IMR-90 (cell line): ENCODE data around the gene KRTAP12-4. TPM values are rescaled to one million over a fixed set of nuclear protein-coding genes. Genes with fewer than 3 reads are reported as not detected.

Experiments used
- ATAC-seq: fragments of 200-7000 bp; cut with Tn5 transposase; 2 replicates; pipeline ENCODE4 v1.9.1; 2020; ENCODE audit warnings: low read depth, mild to moderate bottlenecking, moderate library complexity
- BruUV-seq: library from RNA; stranded (reverse); fragments of 400-500 nt; replicated peaks from 2 replicates; lab custom pipeline; 2021; lab: Mats Ljungman, UMichigan
- CTCF ChIA-PET: fragments of 300-600 bp; formaldehyde crosslinking; extraction: SDS; loops from one replicate; lab custom pipeline; 2021; ENCODE audit warnings: antibody characterized with exemption; lab: Yijun Ruan, JAX
- POLR2A ChIA-PET: fragments of 300-600 bp; sonication (Branson Sonifier 250); formaldehyde crosslinking; loops from one replicate; lab custom pipeline; 2022; ENCODE audit warnings: antibody characterized with exemption; ENCODE audit not compliant: unreplicated experiment; lab: Charles Lee
- DNase-seq: peaks from one replicate; pipeline ENCODE4 v3.0.0; 2013
- H2AFZ ChIP-seq: replicated peaks from 2 replicates; pipeline ENCODE3; 2013; ENCODE audit warnings: low read length, mild to moderate bottlenecking; ENCODE audit not compliant: poor library complexity
- H2AK5ac ChIP-seq: 2 replicates; pipeline ENCODE4 v1.6.1; 2013; ENCODE audit warnings: low read depth, low read length, inconsistent platforms
- H2AK9ac ChIP-seq: replicated peaks from 2 replicates; pipeline ENCODE3; 2013; ENCODE audit warnings: mild to moderate bottlenecking, low read depth, low read length, moderate library complexity; ENCODE audit not compliant: poor library complexity
- H2BK120ac ChIP-seq: 2 replicates; pipeline ENCODE4 v1.6.1; 2013; ENCODE audit warnings: low read depth, low read length, inconsistent platforms
- H2BK15ac ChIP-seq: 3 replicates; pipeline ENCODE4 v1.6.1; 2013; ENCODE audit warnings: low read depth, low read length, inconsistent platforms
- H2BK20ac ChIP-seq: 2 replicates; pipeline ENCODE4 v1.6.1; 2013; ENCODE audit warnings: low read depth, mild to moderate bottlenecking, inconsistent platforms, low read length, moderate library complexity
- H2BK5ac ChIP-seq: 2 replicates; pipeline ENCODE4 v1.6.1; 2013; ENCODE audit warnings: mild to moderate bottlenecking, low read depth, low read length, inconsistent platforms; ENCODE audit not compliant: poor library complexity, severe bottlenecking
- H3K14ac ChIP-seq: replicated peaks from 2 replicates; pipeline ENCODE4 v1.6.1; 2013; ENCODE audit warnings: low read depth, low read length, inconsistent platforms
- H3K18ac ChIP-seq: 2 replicates; pipeline ENCODE4 v1.6.1; 2013; ENCODE audit warnings: low read depth, low read length, control low read depth
- H3K23ac ChIP-seq: 2 replicates; pipeline ENCODE4 v1.6.1; 2013; ENCODE audit warnings: low read depth, low read length, inconsistent platforms
- H3K27ac ChIP-seq: 2 replicates; pipeline ENCODE4 v1.5.1; 2013; ENCODE audit warnings: mild to moderate bottlenecking, control low read depth, low read length; ENCODE audit not compliant: insufficient read depth
- H3K27me3 ChIP-seq: 2 replicates; pipeline ENCODE4 v1.6.1; 2013; ENCODE audit warnings: low read length; ENCODE audit not compliant: control insufficient read depth, insufficient read depth
- H3K36me3 ChIP-seq: 2 replicates; pipeline ENCODE4 v1.6.1; 2013; ENCODE audit warnings: low read length, mixed read lengths; ENCODE audit not compliant: control insufficient read depth, insufficient read depth
- H3K4ac ChIP-seq: 2 replicates; pipeline ENCODE4 v1.6.1; 2013; ENCODE audit warnings: low read depth, low read length, inconsistent platforms
- H3K4me1 ChIP-seq: 2 replicates; pipeline ENCODE4 v1.6.1; 2013; ENCODE audit warnings: low read length, mixed read lengths; ENCODE audit not compliant: control insufficient read depth, insufficient read depth
- H3K4me2 ChIP-seq: 2 replicates; pipeline ENCODE4 v1.6.1; 2013; ENCODE audit warnings: low read depth, mild to moderate bottlenecking, control low read depth, low read length, moderate library complexity
- H3K4me3 ChIP-seq: 2 replicates; pipeline ENCODE4 v1.5.1; 2013; ENCODE audit warnings: low read depth, mild to moderate bottlenecking, control low read depth, low read length, moderate library complexity; ENCODE audit not compliant: insufficient read depth
- H3K56ac ChIP-seq: 2 replicates; pipeline ENCODE4 v1.6.1; 2013; ENCODE audit warnings: low read length, inconsistent platforms; ENCODE audit not compliant: insufficient read depth; ENCODE audit errors: extremely low read depth
- H3K79me1 ChIP-seq, 2 experiments: 2 replicates each; pipeline ENCODE4 v1.6.1; 2013; ENCODE audit warnings: low read length in 2 of 2, inconsistent platforms in 1 of 2, low read depth in 1 of 2
- H3K9ac ChIP-seq: 2 replicates; pipeline ENCODE4 v1.6.1; 2013; ENCODE audit warnings: low read depth, low read length, control low read depth
- H3K9me1 ChIP-seq: 2 replicates; pipeline ENCODE4 v1.6.1; 2013; ENCODE audit warnings: low read length, inconsistent platforms; ENCODE audit not compliant: insufficient read depth
- H3K9me3 ChIP-seq: 2 replicates; pipeline ENCODE4 v1.6.1; 2013; ENCODE audit warnings: low read length; ENCODE audit not compliant: control insufficient read depth, insufficient read depth
- H4K20me1 ChIP-seq: 2 replicates; pipeline ENCODE4 v1.6.1; 2013; ENCODE audit warnings: low read length, inconsistent platforms; ENCODE audit not compliant: insufficient read depth
- H4K5ac ChIP-seq: 2 replicates; pipeline ENCODE4 v1.6.1; 2013; ENCODE audit warnings: mild to moderate bottlenecking, low read depth, low read length, control low read depth
- H4K8ac ChIP-seq, 2 experiments: 2 replicates each; pipeline ENCODE4 v1.6.1; 2013; ENCODE audit warnings: low read depth in 2 of 2, low read length in 2 of 2, control low read depth in 1 of 2, inconsistent platforms in 1 of 2
- H4K91ac ChIP-seq: 2 replicates; pipeline ENCODE4 v1.6.1; 2013; ENCODE audit warnings: low read depth, low read length, inconsistent platforms; ENCODE audit not compliant: insufficient read depth
- BHLHE40 ChIP-seq: fragments of 150-350 bp; IDR thresholded peaks from 2 replicates; pipeline ENCODE4 v1.6.1; 2016; ENCODE audit warnings: mild to moderate bottlenecking, low read depth, low read length
- CEBPB ChIP-seq: IDR thresholded peaks from 2 replicates; pipeline ENCODE4 v1.6.1; 2012; ENCODE audit warnings: low read depth, low read length, improper control_type of control experiment
- CHD1 ChIP-seq: IDR thresholded peaks from 2 replicates; pipeline ENCODE4 v1.6.1; 2012; ENCODE audit warnings: low read depth, low read length, improper control_type of control experiment
- FOS ChIP-seq: fragments of 150-350 bp; IDR thresholded peaks from 2 replicates; pipeline ENCODE4 v1.6.1; 2016; ENCODE audit warnings: low read depth, low read length
- MAFK ChIP-seq: IDR thresholded peaks from 2 replicates; pipeline ENCODE4 v1.6.1; 2012; ENCODE audit warnings: low read depth, low read length, improper control_type of control experiment
- MAZ ChIP-seq: IDR thresholded peaks from 2 replicates; pipeline ENCODE4 v1.6.1; 2012; ENCODE audit warnings: low read depth, mild to moderate bottlenecking, low read length, improper control_type of control experiment, moderate library complexity, borderline replicate concordance
- MXI1 ChIP-seq: IDR thresholded peaks from 2 replicates; pipeline ENCODE4 v1.6.1; 2012; ENCODE audit warnings: low read depth, mild to moderate bottlenecking, low read length, moderate library complexity, borderline replicate concordance
- NFE2L2 ChIP-seq: fragments of 150-350 bp; IDR thresholded peaks from 2 replicates; pipeline ENCODE4 v1.6.1; 2016; ENCODE audit warnings: low read depth, mild to moderate bottlenecking, low read length
- POLR2A ChIP-seq: IDR thresholded peaks from 2 replicates; pipeline ENCODE4 v1.6.1; 2012; ENCODE audit warnings: mild to moderate bottlenecking, low read depth, low read length
- RAD21 ChIP-seq: IDR thresholded peaks from 2 replicates; pipeline ENCODE4 v1.6.1; 2012; ENCODE audit warnings: low read length, improper control_type of control experiment
- RCOR1 ChIP-seq: IDR thresholded peaks from 2 replicates; pipeline ENCODE4 v1.6.1; 2012; ENCODE audit warnings: mild to moderate bottlenecking, low read length, improper control_type of control experiment; ENCODE audit not compliant: insufficient replicate concordance
- RFX5 ChIP-seq: IDR thresholded peaks from 2 replicates; pipeline ENCODE4 v1.8.0; 2012; ENCODE audit warnings: low read depth, mild to moderate bottlenecking, low read length, moderate library complexity
- SMC3 ChIP-seq: fragments of 150-350 bp; IDR thresholded peaks from 2 replicates; pipeline ENCODE4 v1.6.1; 2016; ENCODE audit warnings: low read depth, mild to moderate bottlenecking, antibody characterized with exemption, low read length, moderate library complexity
- WGBS, 2 experiments: methylation state at CpG; one replicate each; pipeline versions ENCODE4 v1.1.5 to v1.1.7; 2013; ENCODE audit warnings: missing lambda C conversion rate in 2 of 2; ENCODE audit not compliant: insufficient read length in 1 of 2; ENCODE audit errors: extremely low coverage in 2 of 2; 5-methylcytosine and 5-hydroxymethylcytosine counted together
- dilution Hi-C: fragments of 300-500 bp; cut with HindIII; formaldehyde crosslinking; loops from one replicate; pipeline ENCODE4 v1.14.3; 2018; ENCODE audit warnings: low sequenced_read_pairs; ENCODE audit not compliant: unreplicated experiment
- in situ Hi-C: fragments of 300-500 bp; cut with MboI; formaldehyde crosslinking; loops from 3 replicates; pipeline ENCODE4 v1.14.3; 2019; ENCODE audit warnings: low sequenced_read_pairs, inconsistent platforms, mixed read lengths
- intact Hi-C: fragments of 100-400 bp; cut with micrococcal nuclease; formaldehyde crosslinking; loops from 2 replicates; pipeline ENCODE4 v1.10.0; 2022
- polyA plus RNA-seq, 3 experiments: library from polyadenylated mRNA; depleted of rRNA; stranded (reverse); fragments of >200 nt; gene quantifications; 2 replicates each; pipeline ENCODE4 v1.2.3, GENCODE V29; 2012; ENCODE audit warnings: low replicate concordance in 1 of 3
- total RNA-seq: library from RNA; depleted of rRNA; stranded (reverse); fragments of >200 nt; gene quantifications from 2 replicates; pipeline ENCODE4 v1.2.3, GENCODE V29; 2012
- TF ChIP-seq, protein P1 (sequence below): fragments of 150-350 bp; IDR thresholded peaks from 2 replicates; pipeline ENCODE4 v1.6.1; 2017; ENCODE audit warnings: mild to moderate bottlenecking, antibody characterized with exemption, low read length, low read depth
- TF ChIP-seq, protein P2 (sequence below): conservative IDR thresholded peaks from 2 replicates; pipeline ENCODE4 v1.5.1; 2012; ENCODE audit warnings: mild to moderate bottlenecking, low read depth, low read length, improper control_type of control experiment
- TF ChIP-seq, protein P3 (sequence below): fragments of 150-350 bp; IDR thresholded peaks from 2 replicates; pipeline ENCODE4 v1.6.1; 2016; ENCODE audit warnings: low read depth, mild to moderate bottlenecking, low read length, moderate library complexity, borderline replicate concordance

The KRTAP12-4 gene
- total and polyA plus RNA-seq, 2 of the 4 experiments (the other 2 are of a cell fraction): not detected

DNA sequence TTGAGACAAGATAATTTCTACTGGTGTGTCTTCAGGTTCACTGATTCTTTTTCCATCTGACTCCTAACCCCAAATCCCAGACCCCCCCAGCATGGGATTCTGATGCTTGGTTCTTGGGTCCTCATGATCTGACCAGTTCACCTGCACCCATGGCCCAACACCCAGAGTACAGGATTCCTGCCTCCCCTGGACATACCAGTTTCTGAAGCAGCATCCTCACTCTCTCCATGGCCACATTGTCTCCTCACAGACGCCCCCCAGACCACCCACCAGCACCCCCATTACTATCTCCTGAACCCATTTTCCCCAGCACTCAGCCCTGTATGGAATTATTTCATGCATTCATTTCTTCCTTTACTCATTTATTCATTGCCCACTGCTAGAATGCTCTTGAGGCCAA is 2.4 kb upstream of the KRTAP12-4 start:
- ATAC-seq (no peak), DNase-seq (no peak)
- no peak overlapping the region for H3K23ac ChIP-seq
- intact Hi-C loops: loop anchor here (10.0 kb wide), 1 partner anchor 58 kb away; the partner anchor contains the start of gene TSPEAR
- no peak overlapping the region for H2BK15ac ChIP-seq
- no peak overlapping the region for H3K56ac ChIP-seq
- BruUV-seq: no TSS peak
- no peak overlapping the region for H3K4me3 ChIP-seq
- H2BK120ac ChIP-seq: no peak overlapping the region
- no peak overlapping the region for H3K27ac ChIP-seq
- WGBS, 2 experiments: no CpG with 5 or more reads among the region's 1 CpG
- H3K14ac ChIP-seq: no peak overlapping the region
- H2AK9ac ChIP-seq: no peak overlapping the region
- no peak overlapping the region for H4K5ac ChIP-seq
- peaks cover 3% of the 10 kb centered on the region for H3K9me3 ChIP-seq
- TF ChIP-seq FOS (no peak), RAD21 (no peak), SMC3 (no peak), RFX5 (no peak), NFE2L2 (no peak), CEBPB (no peak), MXI1 (no peak), POLR2A (no peak), RCOR1 (no peak), MAZ (no peak), MAFK (no peak), BHLHE40 (no peak), CHD1 (no peak)
- TF ChIP-seq, protein P1, sequence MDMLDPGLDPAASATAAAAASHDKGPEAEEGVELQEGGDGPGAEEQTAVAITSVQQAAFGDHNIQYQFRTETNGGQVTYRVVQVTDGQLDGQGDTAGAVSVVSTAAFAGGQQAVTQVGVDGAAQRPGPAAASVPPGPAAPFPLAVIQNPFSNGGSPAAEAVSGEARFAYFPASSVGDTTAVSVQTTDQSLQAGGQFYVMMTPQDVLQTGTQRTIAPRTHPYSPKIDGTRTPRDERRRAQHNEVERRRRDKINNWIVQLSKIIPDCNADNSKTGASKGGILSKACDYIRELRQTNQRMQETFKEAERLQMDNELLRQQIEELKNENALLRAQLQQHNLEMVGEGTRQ: no peak
- TF ChIP-seq, protein P2, sequence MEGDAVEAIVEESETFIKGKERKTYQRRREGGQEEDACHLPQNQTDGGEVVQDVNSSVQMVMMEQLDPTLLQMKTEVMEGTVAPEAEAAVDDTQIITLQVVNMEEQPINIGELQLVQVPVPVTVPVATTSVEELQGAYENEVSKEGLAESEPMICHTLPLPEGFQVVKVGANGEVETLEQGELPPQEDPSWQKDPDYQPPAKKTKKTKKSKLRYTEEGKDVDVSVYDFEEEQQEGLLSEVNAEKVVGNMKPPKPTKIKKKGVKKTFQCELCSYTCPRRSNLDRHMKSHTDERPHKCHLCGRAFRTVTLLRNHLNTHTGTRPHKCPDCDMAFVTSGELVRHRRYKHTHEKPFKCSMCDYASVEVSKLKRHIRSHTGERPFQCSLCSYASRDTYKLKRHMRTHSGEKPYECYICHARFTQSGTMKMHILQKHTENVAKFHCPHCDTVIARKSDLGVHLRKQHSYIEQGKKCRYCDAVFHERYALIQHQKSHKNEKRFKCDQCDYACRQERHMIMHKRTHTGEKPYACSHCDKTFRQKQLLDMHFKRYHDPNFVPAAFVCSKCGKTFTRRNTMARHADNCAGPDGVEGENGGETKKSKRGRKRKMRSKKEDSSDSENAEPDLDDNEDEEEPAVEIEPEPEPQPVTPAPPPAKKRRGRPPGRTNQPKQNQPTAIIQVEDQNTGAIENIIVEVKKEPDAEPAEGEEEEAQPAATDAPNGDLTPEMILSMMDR: no peak
- TF ChIP-seq, protein P3, sequence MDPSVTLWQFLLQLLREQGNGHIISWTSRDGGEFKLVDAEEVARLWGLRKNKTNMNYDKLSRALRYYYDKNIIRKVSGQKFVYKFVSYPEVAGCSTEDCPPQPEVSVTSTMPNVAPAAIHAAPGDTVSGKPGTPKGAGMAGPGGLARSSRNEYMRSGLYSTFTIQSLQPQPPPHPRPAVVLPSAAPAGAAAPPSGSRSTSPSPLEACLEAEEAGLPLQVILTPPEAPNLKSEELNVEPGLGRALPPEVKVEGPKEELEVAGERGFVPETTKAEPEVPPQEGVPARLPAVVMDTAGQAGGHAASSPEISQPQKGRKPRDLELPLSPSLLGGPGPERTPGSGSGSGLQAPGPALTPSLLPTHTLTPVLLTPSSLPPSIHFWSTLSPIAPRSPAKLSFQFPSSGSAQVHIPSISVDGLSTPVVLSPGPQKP: no peak
- H4K8ac ChIP-seq: no peak overlapping the region
- no peak overlapping the region for H2BK5ac ChIP-seq
- no peaks in the 10 kb centered on the region for H3K79me1 ChIP-seq
- in situ Hi-C loops: no loop called here
- CTCF ChIA-PET: no interaction called here
- H3K9me1 ChIP-seq: no peaks in the 10 kb centered on the region
- H3K4me2 ChIP-seq: no peak overlapping the region
- H3K4ac ChIP-seq: no peak overlapping the region
- H3K18ac ChIP-seq: no peak overlapping the region
- H3K27me3 ChIP-seq: peaks cover 2% of the 10 kb centered on the region; the same call in 1 of the 2 replicates
- no peak overlapping the region for H3K9ac ChIP-seq
- H4K20me1 ChIP-seq: no peaks in the 10 kb centered on the region
- POLR2A ChIA-PET: no interaction called here
- dilution Hi-C loops: no loop called here
- no peak overlapping the region for H2AK5ac ChIP-seq
- H3K36me3 ChIP-seq: no peaks in the 10 kb centered on the region
- H3K4me1 ChIP-seq: no peaks in the 10 kb centered on the region
- H2AFZ ChIP-seq: no peak overlapping the region
- no peak overlapping the region for H2BK20ac ChIP-seq
- H4K91ac ChIP-seq: no peak overlapping the region
